ENCODE data around the gene EXOC4. TPM values are rescaled to one million over a fixed set of nuclear protein-coding genes. Genes with fewer than 3 reads are reported as not detected.

Gene EXOC4
- total and polyA plus RNA-seq, 2 donors (not counting 3 experiments of a cell fraction or from before 2014, with no cell fraction given): 20.3 to 73.1 TPM

DNA sequence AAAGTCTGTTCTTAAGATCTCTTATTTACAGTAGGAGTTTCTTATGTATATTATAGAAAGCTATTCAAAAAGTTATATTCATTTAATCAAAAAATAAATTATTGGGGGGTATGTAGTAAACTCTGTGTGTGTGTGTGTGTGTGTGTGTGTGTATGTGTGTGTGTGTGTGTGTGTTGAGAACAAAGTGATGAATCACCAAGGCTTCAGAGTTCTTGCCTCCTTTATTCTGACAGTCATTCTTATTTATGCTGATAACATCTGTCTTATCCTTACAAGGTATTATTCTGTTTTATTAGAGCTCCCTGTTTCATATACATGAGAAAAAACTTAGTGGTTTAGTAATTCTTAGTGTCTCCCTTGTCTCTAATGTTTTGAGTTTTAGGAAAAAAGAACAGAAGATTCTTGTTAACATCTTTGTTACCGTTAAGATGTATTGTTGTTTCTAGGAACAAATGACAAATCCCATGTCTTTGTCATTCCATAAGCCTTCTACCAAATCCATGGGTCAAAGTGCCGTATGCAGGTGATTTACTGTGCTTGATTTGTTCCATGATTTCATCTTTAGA lies 424.0 kb downstream of the EXOC4 start:
- intact Hi-C loops (cut with micrococcal nuclease) (no loop called here), dilution Hi-C loops (cut with MboI; ENCODE audit: extremely low pct_ligation_motif_present, low sequenced_read_pairs) (no loop called here)
- Histone ChIP-seq H3K9me1 (replicated peaks; ENCODE audit: control insufficient read depth, extremely low read depth, insufficient read depth, low read length) (no peaks in the 10 kb centered on the region), H3K79me2 (ENCODE audit: control insufficient read depth, insufficient read depth, low read length) (no peaks in the 10 kb centered on the region), H3K4me2 (ENCODE audit: insufficient read depth, low read length) (no peak overlapping the region), H3K36me3 (ENCODE audit: control insufficient read depth in 2 of 2, extremely low read depth in 1 of 2, insufficient read depth in 2 of 2, low read length in 2 of 2) (no peaks in the 10 kb centered on the region), H3K4me1 (ENCODE audit: control insufficient read depth, extremely low read depth, insufficient read depth, low read length) (no peaks in the 10 kb centered on the region), H3K4me3 (replicated peaks in 1 of 3; ENCODE audit: insufficient read depth in 1 of 3, low read depth in 1 of 3, low read length in 3 of 3) (no peak overlapping the region), H3K27me3 (ENCODE audit: control insufficient read depth in 2 of 2, insufficient read depth in 2 of 2, low read length in 2 of 2) (no peaks in the 10 kb centered on the region), H4K20me1 (replicated peaks; ENCODE audit: control insufficient read depth, extremely low read depth, insufficient read depth, low read length) (no peaks in the 10 kb centered on the region), H2AFZ (ENCODE audit: low read depth, low read length) (no peak overlapping the region), H3K9me3 (replicated peaks; ENCODE audit: control insufficient read depth, insufficient read depth, low read length) (no peaks in the 10 kb centered on the region), H3K27ac (ENCODE audit: insufficient read depth, low read depth, low read length) (no peak overlapping the region), H3K9ac (replicated peaks; ENCODE audit: extremely low read depth, insufficient read depth, low read length) (no peak overlapping the region)
- POLR2A ChIA-PET: no interaction called here
- TF ChIP-seq FOS (IDR thresholded peaks at IDR 0.05; ENCODE audit: borderline replicate concordance, insufficient read depth, low read length): no peak
- TF ChIP-seq, protein P1, sequence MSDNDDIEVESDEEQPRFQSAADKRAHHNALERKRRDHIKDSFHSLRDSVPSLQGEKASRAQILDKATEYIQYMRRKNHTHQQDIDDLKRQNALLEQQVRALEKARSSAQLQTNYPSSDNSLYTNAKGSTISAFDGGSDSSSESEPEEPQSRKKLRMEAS (IDR thresholded peaks at IDR 0.05; ENCODE audit: insufficient read depth, insufficient read length): no peak
- TF ChIP-seq JUN (IDR thresholded peaks at IDR 0.05; ENCODE audit: borderline replicate concordance, insufficient read depth, insufficient read length, low read depth): no peak
- TF ChIP-seq CTCF (IDR thresholded peaks at IDR 0.05; ENCODE audit: extremely low read depth in 1 of 2, insufficient read depth in 1 of 2, low read depth in 1 of 2, low read length in 2 of 2): no peak
- TF ChIP-seq POLR2AphosphoS5 (IDR thresholded peaks at IDR 0.05; ENCODE audit: insufficient read depth, low read depth, low read length): no peak
- no peak for TF ChIP-seq POLR2A (IDR thresholded peaks at IDR 0.05; ENCODE audit: low read depth, low read length)
- no peak for TF ChIP-seq GATA2 (IDR thresholded peaks at IDR 0.05; ENCODE audit: insufficient read depth, insufficient read length, low read depth, low read length)
- no peak for TF ChIP-seq EZH2 (IDR thresholded peaks at IDR 0.05; ENCODE audit: borderline replicate concordance, low read depth, low read length, severe bottlenecking)
- TF ChIP-seq MYC (IDR thresholded peaks at IDR 0.05; ENCODE audit: low read depth, low read length): no peak
- FAIRE-seq (no peak), DNase-seq (ENCODE audit: low read depth, low spot score) (peak; percentile 17)
- CTCF ChIA-PET: interaction anchor here (1.0 to 1.1 kb wide), 2 partner anchors 15 to 23 kb away, joined by 3 read pairs; no protein-coding TSS in a partner anchor
- BruUV-seq (replicated peaks): no TSS peak
